Measurements from ENCODE around the gene SLC22A23.

The SLC22A23 gene

DNA sequence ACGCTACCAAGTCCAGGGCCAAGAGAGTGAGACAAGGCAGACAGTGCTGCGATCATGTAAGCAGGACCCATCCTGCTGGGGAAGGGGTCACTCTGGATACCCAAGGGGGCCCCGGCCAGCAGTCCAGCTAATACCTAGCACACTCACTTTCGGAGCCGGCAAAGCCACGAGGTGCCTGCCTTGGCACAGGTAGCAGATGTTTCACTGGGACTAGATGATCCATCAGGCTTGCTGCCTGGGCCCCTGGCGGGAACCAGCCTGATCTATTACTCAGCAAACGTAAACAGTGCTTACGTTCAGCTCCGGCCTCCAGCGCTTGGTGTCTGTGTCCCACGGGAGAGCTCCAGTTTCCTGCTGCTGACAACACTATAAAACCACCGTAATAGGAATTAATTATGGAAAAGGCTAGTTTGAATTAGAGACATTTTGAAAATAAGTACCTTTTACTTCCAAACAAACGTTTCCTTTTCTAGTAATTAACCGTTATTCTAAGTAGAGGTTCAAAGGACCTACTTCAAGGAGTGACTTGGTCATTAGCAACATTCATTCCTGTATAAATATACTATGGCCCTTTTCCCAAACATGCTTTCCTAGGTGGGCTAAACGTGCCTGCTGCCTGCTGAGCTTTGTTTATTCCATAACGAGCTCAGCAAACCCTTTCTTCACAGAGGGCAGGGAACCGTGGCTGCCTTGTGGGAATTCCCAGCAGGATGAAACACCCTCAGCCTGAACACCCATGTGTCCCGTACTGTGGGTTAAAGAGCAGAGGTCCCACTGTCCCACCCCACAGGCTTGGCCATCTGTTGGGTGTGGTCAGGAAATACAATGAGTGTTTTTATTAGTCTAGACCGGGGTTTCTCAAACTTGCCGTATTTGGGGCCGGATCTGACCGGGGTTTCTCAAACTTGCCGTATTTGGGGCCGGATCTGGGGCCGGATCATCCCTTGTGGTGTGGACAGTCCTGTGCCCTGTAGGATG lies 18.4 kb downstream of the SLC22A23 start:
- Histone ChIP-seq H2BK15ac (ENCODE audit: low read depth, poor library complexity, severe bottlenecking) (no peak overlapping the region), H3K18ac (ENCODE audit: low read depth in 1 of 2, low read length in 2 of 2) (peak overlapping the region; percentile 64 to 82), H3K23ac (ENCODE audit: low read length in 2 of 2) (no peak overlapping the region), H2BK12ac (ENCODE audit: low read length in 2 of 2) (peak overlapping the region; percentile 73 to 75), H3K4me2 (ENCODE audit: low read length, poor library complexity, severe bottlenecking) (no peak overlapping the region), H3K79me1 (replicated peaks; ENCODE audit: low read length, poor library complexity, severe bottlenecking) (no peaks in the 10 kb centered on the region), H3K27me3 (ENCODE audit: control insufficient read depth in 1 of 2, insufficient read depth in 1 of 2, low read length in 2 of 2) (peaks cover 0 to 4% of the 10 kb centered on the region in 2 experiments), H3K14ac (ENCODE audit: low read length in 2 of 2) (no peak overlapping the region), H3K4me3 (ENCODE audit: insufficient read depth in 1 of 2, low read depth in 1 of 2, low read length in 2 of 2) (peak overlapping the region in 1 of 2 experiments; percentile 3), H3K9ac (ENCODE audit: low read length) (peak overlapping the region; percentile 1), H4K8ac (ENCODE audit: low read length) (peak overlapping the region; percentile 27), H2BK5ac (ENCODE audit: low read depth, low read length, poor library complexity, severe bottlenecking) (no peak overlapping the region), H3K9me3 (ENCODE audit: control insufficient read depth, low read length) (no peaks in the 10 kb centered on the region), H2AK5ac (ENCODE audit: low read length, severe bottlenecking) (peak overlapping the region; percentile 27), H4K91ac (ENCODE audit: low read length) (peak overlapping the region; percentile 62), H2BK120ac (ENCODE audit: low read depth, low read length) (no peak overlapping the region), H3K4me1 (ENCODE audit: control insufficient read depth, insufficient read depth, low read depth, low read length) (peaks cover 11% of the 10 kb centered on the region), H3K36me3 (ENCODE audit: control insufficient read depth in 1 of 2, insufficient read depth in 2 of 2, low read depth in 1 of 2, low read length in 2 of 2) (peaks cover 0 to 3% of the 10 kb centered on the region in 2 experiments), H3K27ac (ENCODE audit: low read length, poor library complexity, severe bottlenecking) (no peak overlapping the region), H2AFZ (ENCODE audit: low read depth, low read length) (no peak overlapping the region), H3K4ac (ENCODE audit: low read depth in 1 of 2, low read length in 2 of 2) (peak overlapping the region in 1 of 2 experiments; percentile 85)
- 35% methylated on average over 23 of the region's 26 CpGs for WGBS
- peak; percentile 92 for DNase-seq

DNA sequence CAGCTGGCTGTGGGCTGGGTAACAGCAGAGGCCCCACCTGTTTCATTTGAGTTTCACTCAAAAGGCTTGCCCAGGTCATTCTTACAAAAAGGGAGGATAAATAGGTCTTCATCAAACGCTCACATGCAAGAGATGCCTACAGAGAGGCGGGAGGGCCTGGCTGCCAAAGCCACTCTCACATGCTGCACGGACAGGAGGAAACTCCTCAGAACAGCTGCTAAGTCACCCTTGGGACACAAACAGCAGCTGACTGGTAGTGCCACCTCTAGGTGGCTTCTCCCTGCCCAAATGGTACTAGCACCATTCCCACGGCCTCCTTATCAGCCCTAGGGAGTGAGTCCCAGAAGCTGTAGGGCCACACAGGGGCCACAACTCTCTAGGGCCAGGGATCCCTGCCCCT lies 23.8 kb downstream of the SLC22A23 start:
- H3K79me1 ChIP-seq (replicated peaks; ENCODE audit: low read length, poor library complexity, severe bottlenecking), result no peaks in the 10 kb centered on the region
- peaks cover 2% of the 10 kb centered on the region for H3K4me1 ChIP-seq (ENCODE audit: control insufficient read depth, insufficient read depth, low read depth, low read length)
- no peak overlapping the region for H4K91ac ChIP-seq (ENCODE audit: low read length)
- no peak overlapping the region for H3K9ac ChIP-seq (ENCODE audit: low read length)
- H2BK15ac ChIP-seq (ENCODE audit: low read depth, poor library complexity, severe bottlenecking), result no peak overlapping the region
- no peak overlapping the region for H2BK120ac ChIP-seq (ENCODE audit: low read depth, low read length)
- no peak overlapping the region for H3K18ac ChIP-seq (ENCODE audit: low read depth in 1 of 2, low read length in 2 of 2)
- H3K4me2 ChIP-seq (ENCODE audit: low read length, poor library complexity, severe bottlenecking), result no peak overlapping the region
- no peak overlapping the region for H2BK5ac ChIP-seq (ENCODE audit: low read depth, low read length, poor library complexity, severe bottlenecking)
- H3K23ac ChIP-seq (ENCODE audit: low read length in 2 of 2), result no peak overlapping the region
- H3K27me3 ChIP-seq (ENCODE audit: control insufficient read depth in 1 of 2, insufficient read depth in 1 of 2, low read length in 2 of 2), result peaks cover 0 to 9% of the 10 kb centered on the region in 2 experiments
- no peak overlapping the region for H2AFZ ChIP-seq (ENCODE audit: low read depth, low read length)
- H3K27ac ChIP-seq (ENCODE audit: low read length, poor library complexity, severe bottlenecking), result no peak overlapping the region
- no peak overlapping the region for H3K14ac ChIP-seq (ENCODE audit: low read length in 2 of 2)
- no peak for DNase-seq
- 83% methylated on average over 4 of the region's 4 CpGs for WGBS
- no peak overlapping the region for H3K4me3 ChIP-seq (ENCODE audit: insufficient read depth in 1 of 2, low read depth in 1 of 2, low read length in 2 of 2)
- H3K9me3 ChIP-seq (ENCODE audit: control insufficient read depth, low read length), result no peaks in the 10 kb centered on the region
- no peak overlapping the region for H2BK12ac ChIP-seq (ENCODE audit: low read length in 2 of 2)
- no peak overlapping the region for H4K8ac ChIP-seq (ENCODE audit: low read length)
- H3K4ac ChIP-seq (ENCODE audit: low read depth in 1 of 2, low read length in 2 of 2), result no peak overlapping the region
- H2AK5ac ChIP-seq (ENCODE audit: low read length, severe bottlenecking), result no peak overlapping the region
- peaks cover 0 to 27% of the 10 kb centered on the region in 2 experiments for H3K36me3 ChIP-seq (ENCODE audit: control insufficient read depth in 1 of 2, insufficient read depth in 2 of 2, low read depth in 1 of 2, low read length in 2 of 2)

GRCh38 chr6:3432416-3432815 lies 24.4 kb downstream of the SLC22A23 start:
- no peak overlapping the region for H3K9ac ChIP-seq (ENCODE audit: low read length)
- H3K18ac ChIP-seq (ENCODE audit: low read depth in 1 of 2, low read length in 2 of 2), result no peak overlapping the region
- H3K27me3 ChIP-seq (ENCODE audit: control insufficient read depth in 1 of 2, insufficient read depth in 1 of 2, low read length in 2 of 2), result peaks cover 0 to 11% of the 10 kb centered on the region in 2 experiments
- H2BK15ac ChIP-seq (ENCODE audit: low read depth, poor library complexity, severe bottlenecking), result no peak overlapping the region
- no peak overlapping the region for H2AK5ac ChIP-seq (ENCODE audit: low read length, severe bottlenecking)
- H3K4ac ChIP-seq (ENCODE audit: low read depth in 1 of 2, low read length in 2 of 2), result no peak overlapping the region
- H3K36me3 ChIP-seq (ENCODE audit: control insufficient read depth in 1 of 2, insufficient read depth in 2 of 2, low read depth in 1 of 2, low read length in 2 of 2), result peaks cover 0 to 27% of the 10 kb centered on the region in 2 experiments
- H3K9me3 ChIP-seq (ENCODE audit: control insufficient read depth, low read length), result no peaks in the 10 kb centered on the region
- H4K8ac ChIP-seq (ENCODE audit: low read length), result no peak overlapping the region
- 67% methylated on average over 7 of the region's 7 CpGs for WGBS
- no peak overlapping the region for H3K23ac ChIP-seq (ENCODE audit: low read length in 2 of 2)
- no peak overlapping the region for H3K27ac ChIP-seq (ENCODE audit: low read length, poor library complexity, severe bottlenecking)
- no peak overlapping the region for H3K4me2 ChIP-seq (ENCODE audit: low read length, poor library complexity, severe bottlenecking)
- H2BK12ac ChIP-seq (ENCODE audit: low read length in 2 of 2), result no peak overlapping the region
- no peak overlapping the region for H3K4me3 ChIP-seq (ENCODE audit: insufficient read depth in 1 of 2, low read depth in 1 of 2, low read length in 2 of 2)
- no peak overlapping the region for H2BK5ac ChIP-seq (ENCODE audit: low read depth, low read length, poor library complexity, severe bottlenecking)
- no peak overlapping the region for H3K14ac ChIP-seq (ENCODE audit: low read length in 2 of 2)
- H4K91ac ChIP-seq (ENCODE audit: low read length), result no peak overlapping the region
- DNase-seq, result no peak
- H3K4me1 ChIP-seq (ENCODE audit: control insufficient read depth, insufficient read depth, low read depth, low read length), result peaks cover under 1% of the 10 kb centered on the region
- H2BK120ac ChIP-seq (ENCODE audit: low read depth, low read length), result no peak overlapping the region
- H3K79me1 ChIP-seq (replicated peaks; ENCODE audit: low read length, poor library complexity, severe bottlenecking), result no peaks in the 10 kb centered on the region
- no peak overlapping the region for H2AFZ ChIP-seq (ENCODE audit: low read depth, low read length)

- H3K4ac ChIP-seq (ENCODE audit: low read depth in 1 of 2, low read length in 2 of 2), result no peak overlapping the region
- H3K4me1 ChIP-seq (ENCODE audit: control insufficient read depth, insufficient read depth, low read depth, low read length), result peaks cover 2% of the 10 kb centered on the region
- H2BK120ac ChIP-seq (ENCODE audit: low read depth, low read length), result no peak overlapping the region
- no peak overlapping the region for H4K8ac ChIP-seq (ENCODE audit: low read length)
- DNase-seq, result no peak
- H3K14ac ChIP-seq (ENCODE audit: low read length in 2 of 2), result no peak overlapping the region
- no peak overlapping the region for H3K27ac ChIP-seq (ENCODE audit: low read length, poor library complexity, severe bottlenecking)
- no peak overlapping the region for H3K23ac ChIP-seq (ENCODE audit: low read length in 2 of 2)
- H3K36me3 ChIP-seq (ENCODE audit: control insufficient read depth in 1 of 2, insufficient read depth in 2 of 2, low read depth in 1 of 2, low read length in 2 of 2), result peaks cover 0 to 27% of the 10 kb centered on the region in 2 experiments
- no peak overlapping the region for H2BK5ac ChIP-seq (ENCODE audit: low read depth, low read length, poor library complexity, severe bottlenecking)
- no peaks in the 10 kb centered on the region for H3K79me1 ChIP-seq (replicated peaks; ENCODE audit: low read length, poor library complexity, severe bottlenecking)
- H3K9ac ChIP-seq (ENCODE audit: low read length), result no peak overlapping the region
- 77% methylated on average over 8 of the region's 8 CpGs for WGBS
- no peak overlapping the region for H3K18ac ChIP-seq (ENCODE audit: low read depth in 1 of 2, low read length in 2 of 2)
- no peak overlapping the region for H3K4me3 ChIP-seq (ENCODE audit: insufficient read depth in 1 of 2, low read depth in 1 of 2, low read length in 2 of 2)
- no peaks in the 10 kb centered on the region for H3K9me3 ChIP-seq (ENCODE audit: control insufficient read depth, low read length)
- H3K27me3 ChIP-seq (ENCODE audit: control insufficient read depth in 1 of 2, insufficient read depth in 1 of 2, low read length in 2 of 2), result peaks cover 0 to 15% of the 10 kb centered on the region in 2 experiments
- no peak overlapping the region for H4K91ac ChIP-seq (ENCODE audit: low read length)
- no peak overlapping the region for H2BK15ac ChIP-seq (ENCODE audit: low read depth, poor library complexity, severe bottlenecking)
- no peak overlapping the region for H2AK5ac ChIP-seq (ENCODE audit: low read length, severe bottlenecking)
- H2BK12ac ChIP-seq (ENCODE audit: low read length in 2 of 2), result no peak overlapping the region
- H3K4me2 ChIP-seq (ENCODE audit: low read length, poor library complexity, severe bottlenecking), result no peak overlapping the region
- no peak overlapping the region for H2AFZ ChIP-seq (ENCODE audit: low read depth, low read length)
Observed at GRCh38 chr6:3431994-3432393, 24.9 kb downstream of the SLC22A23 start.

Data from mesenchymal stem cell (in vitro differentiated cells and primary cell).